DOHH2 (cell line): ENCODE data around the gene TUBAL3.

ENCODE experiments used
- EZH2phosphoT487 ChIP-seq: fragments of 200-600 bp; sonication (generic); IDR thresholded peaks from 2 replicates; pipeline ENCODE4 v1.6.1; 2017; ENCODE audit warnings: borderline replicate concordance, mild to moderate bottlenecking, antibody characterized with exemption, low read length, moderate library complexity, mixed read lengths
- TF ChIP-seq, protein P1 (sequence below): fragments of 200-600 bp; sonication (generic); IDR thresholded peaks from one replicate; pipeline ENCODE4 v1.5.1; 2014; ENCODE audit warnings: antibody characterized with exemption, mild to moderate bottlenecking, low read depth, low read length; ENCODE audit not compliant: poor library complexity, severe bottlenecking

- TF ChIP-seq, protein P1, sequence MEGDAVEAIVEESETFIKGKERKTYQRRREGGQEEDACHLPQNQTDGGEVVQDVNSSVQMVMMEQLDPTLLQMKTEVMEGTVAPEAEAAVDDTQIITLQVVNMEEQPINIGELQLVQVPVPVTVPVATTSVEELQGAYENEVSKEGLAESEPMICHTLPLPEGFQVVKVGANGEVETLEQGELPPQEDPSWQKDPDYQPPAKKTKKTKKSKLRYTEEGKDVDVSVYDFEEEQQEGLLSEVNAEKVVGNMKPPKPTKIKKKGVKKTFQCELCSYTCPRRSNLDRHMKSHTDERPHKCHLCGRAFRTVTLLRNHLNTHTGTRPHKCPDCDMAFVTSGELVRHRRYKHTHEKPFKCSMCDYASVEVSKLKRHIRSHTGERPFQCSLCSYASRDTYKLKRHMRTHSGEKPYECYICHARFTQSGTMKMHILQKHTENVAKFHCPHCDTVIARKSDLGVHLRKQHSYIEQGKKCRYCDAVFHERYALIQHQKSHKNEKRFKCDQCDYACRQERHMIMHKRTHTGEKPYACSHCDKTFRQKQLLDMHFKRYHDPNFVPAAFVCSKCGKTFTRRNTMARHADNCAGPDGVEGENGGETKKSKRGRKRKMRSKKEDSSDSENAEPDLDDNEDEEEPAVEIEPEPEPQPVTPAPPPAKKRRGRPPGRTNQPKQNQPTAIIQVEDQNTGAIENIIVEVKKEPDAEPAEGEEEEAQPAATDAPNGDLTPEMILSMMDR = no peak
- TF ChIP-seq EZH2phosphoT487 = no peak
These were observed 49.3 kb upstream of the TUBAL3 start for GRCh38 chr10:5453749-5454489.
